Stomach smooth muscle (tissue), 2 donors: Measurements from ENCODE around the gene PPP3CA.

ENCODE experiments used
- H3K27ac ChIP-seq: one replicate; pipeline ENCODE4 v1.7.0; 2013; ENCODE audit warnings: mild to moderate bottlenecking, low read length, inconsistent platforms
- H3K27me3 ChIP-seq, 2 donors: one replicate each; pipeline ENCODE4 v1.7.0; 2013; ENCODE audit warnings: low read length in 2 of 2; ENCODE audit not compliant: insufficient read depth in 2 of 2, control insufficient read depth in 1 of 2
- H3K36me3 ChIP-seq, 2 donors: one replicate each; pipeline ENCODE4 v1.7.0; 2013; ENCODE audit warnings: low read length in 2 of 2; ENCODE audit not compliant: control insufficient read depth in 2 of 2, insufficient read depth in 2 of 2
- H3K4me1 ChIP-seq: one replicate; pipeline ENCODE4 v1.7.0; 2013; ENCODE audit warnings: low read length; ENCODE audit not compliant: control insufficient read depth, insufficient read depth
- H3K4me3 ChIP-seq, 2 donors: one replicate each; pipeline ENCODE4 v1.7.0; 2013; ENCODE audit warnings: low read length in 2 of 2
- H3K9ac ChIP-seq, 2 donors: one replicate each; pipeline ENCODE4 v1.7.0; 2013; ENCODE audit warnings: low read length in 2 of 2, mild to moderate bottlenecking in 1 of 2
- H3K9me3 ChIP-seq, 2 donors: one replicate each; pipeline ENCODE4 v1.7.0; 2013; ENCODE audit warnings: low read length in 2 of 2; ENCODE audit not compliant: control insufficient read depth in 2 of 2
- donor health status: healthy.
- donor health status: Pancreatic carcinoma.

Gene PPP3CA

GRCh38 chr4:101287324-101287723 lies 60.0 kb downstream of the PPP3CA start:
- H3K27ac ChIP-seq: no peak overlapping the region
- H3K27me3 ChIP-seq: no peaks in the 10 kb centered on the region
- no peak overlapping the region for H3K4me3 ChIP-seq
- H3K9ac ChIP-seq: no peak overlapping the region
- H3K4me1 ChIP-seq: no peaks in the 10 kb centered on the region
- H3K9me3 ChIP-seq: no peaks in the 10 kb centered on the region
- H3K36me3 ChIP-seq: no peaks in the 10 kb centered on the region

- Histone ChIP-seq H3K27me3 (no peaks in the 10 kb centered on the region), H3K36me3 (no peaks in the 10 kb centered on the region), H3K4me1 (no peaks in the 10 kb centered on the region), H3K9ac (no peak overlapping the region), H3K27ac (no peak overlapping the region), H3K4me3 (no peak overlapping the region), H3K9me3 (no peaks in the 10 kb centered on the region)
Observed at GRCh38 chr4:101286663-101287062, 60.7 kb downstream of the PPP3CA start.

DNA sequence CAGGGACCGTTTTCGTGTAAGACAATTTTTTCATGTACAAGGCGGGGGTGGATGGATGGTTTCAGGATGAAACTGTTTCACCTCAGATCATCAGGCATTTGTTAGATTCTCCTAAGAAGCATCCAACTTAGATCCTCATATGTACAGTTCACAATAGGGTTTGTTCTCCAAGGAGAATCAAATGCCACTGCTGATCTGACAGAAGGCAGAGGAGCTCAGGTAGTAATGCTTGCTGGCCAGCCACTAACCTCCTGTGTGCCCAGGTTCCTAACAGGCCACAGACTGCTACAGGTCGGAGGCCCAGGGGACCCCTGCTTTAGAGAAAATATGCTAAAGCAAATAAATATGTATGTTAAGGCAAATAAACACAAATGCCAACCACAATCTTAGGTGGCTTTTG lies 61.3 kb downstream of the PPP3CA start:
- no peak overlapping the region for H3K4me3 ChIP-seq
- H3K27ac ChIP-seq: no peak overlapping the region
- H3K9me3 ChIP-seq: no peaks in the 10 kb centered on the region
- no peak overlapping the region for H3K9ac ChIP-seq
- no peaks in the 10 kb centered on the region for H3K36me3 ChIP-seq
- H3K4me1 ChIP-seq: no peaks in the 10 kb centered on the region
- no peaks in the 10 kb centered on the region for H3K27me3 ChIP-seq

DNA sequence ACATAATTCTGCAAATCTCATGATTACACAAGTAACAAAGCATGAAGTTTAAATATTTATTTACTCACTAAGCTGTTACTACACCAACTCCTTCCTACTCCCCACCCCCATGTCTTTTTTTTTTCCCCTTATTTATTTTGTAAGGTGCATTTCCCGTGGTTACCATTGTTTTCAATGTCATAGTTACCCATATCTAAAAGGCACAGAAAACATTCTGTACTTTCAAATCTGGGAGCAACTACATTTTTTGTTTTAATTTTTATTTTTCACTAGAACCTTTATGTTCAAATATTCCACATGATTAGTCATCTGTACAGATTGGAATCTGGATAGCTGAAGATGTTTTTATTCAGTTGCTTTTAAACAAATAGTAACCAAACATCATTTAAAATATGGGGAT lies 62.8 kb downstream of the PPP3CA start:
- Histone ChIP-seq H3K4me1 (no peaks in the 10 kb centered on the region), H3K4me3 (no peak overlapping the region), H3K9ac (no peak overlapping the region), H3K27ac (no peak overlapping the region), H3K9me3 (no peaks in the 10 kb centered on the region), H3K36me3 (no peaks in the 10 kb centered on the region), H3K27me3 (no peaks in the 10 kb centered on the region)

GRCh38 chr4:101283434-101283833 lies 63.9 kb downstream of the PPP3CA start:
- H3K36me3 ChIP-seq: no peaks in the 10 kb centered on the region
- H3K4me3 ChIP-seq: no peak overlapping the region
- H3K9ac ChIP-seq: no peak overlapping the region
- no peaks in the 10 kb centered on the region for H3K27me3 ChIP-seq
- H3K27ac ChIP-seq: no peak overlapping the region
- H3K4me1 ChIP-seq: no peaks in the 10 kb centered on the region
- H3K9me3 ChIP-seq: no peaks in the 10 kb centered on the region

DNA sequence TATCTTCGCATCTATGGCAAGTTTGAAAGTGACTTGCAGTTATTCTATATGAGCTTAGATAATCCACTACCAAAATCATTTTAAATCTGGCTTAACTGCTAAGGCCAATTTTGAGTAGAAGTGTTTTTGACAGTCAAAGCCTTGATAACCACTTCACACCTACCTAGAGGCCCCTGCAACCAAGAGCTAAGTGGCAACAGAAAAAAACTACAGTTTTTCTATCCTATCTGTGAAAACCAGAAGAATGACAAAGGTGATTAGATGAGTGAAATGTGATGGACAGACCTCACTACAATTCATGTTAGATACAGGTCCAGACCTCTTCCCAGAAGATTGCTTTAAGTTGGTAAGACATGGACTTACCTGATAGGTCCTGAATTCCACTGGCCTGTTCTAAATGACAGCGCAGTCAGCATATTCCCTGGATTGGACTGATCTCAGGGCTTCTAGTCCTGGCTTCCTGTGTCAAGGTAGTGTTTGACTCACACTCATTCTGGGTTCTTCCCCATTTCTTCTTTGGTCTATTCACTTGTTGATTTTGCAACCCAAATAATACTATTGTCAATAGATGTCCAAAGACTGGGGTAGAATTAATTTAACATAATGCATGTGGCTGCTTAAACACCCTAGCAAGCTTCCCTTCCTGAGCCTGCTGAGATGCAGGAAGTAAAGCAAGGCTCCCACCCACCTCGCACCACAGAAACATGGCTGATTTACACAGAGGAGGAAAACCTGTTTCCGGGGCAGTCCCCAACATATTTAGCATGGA lies 65.1 kb downstream of the PPP3CA start:
- Histone ChIP-seq H3K9me3 (no peaks in the 10 kb centered on the region), H3K9ac (no peak overlapping the region), H3K27ac (no peak overlapping the region), H3K36me3 (no peaks in the 10 kb centered on the region), H3K27me3 (no peaks in the 10 kb centered on the region), H3K4me1 (no peaks in the 10 kb centered on the region), H3K4me3 (no peak overlapping the region)

DNA sequence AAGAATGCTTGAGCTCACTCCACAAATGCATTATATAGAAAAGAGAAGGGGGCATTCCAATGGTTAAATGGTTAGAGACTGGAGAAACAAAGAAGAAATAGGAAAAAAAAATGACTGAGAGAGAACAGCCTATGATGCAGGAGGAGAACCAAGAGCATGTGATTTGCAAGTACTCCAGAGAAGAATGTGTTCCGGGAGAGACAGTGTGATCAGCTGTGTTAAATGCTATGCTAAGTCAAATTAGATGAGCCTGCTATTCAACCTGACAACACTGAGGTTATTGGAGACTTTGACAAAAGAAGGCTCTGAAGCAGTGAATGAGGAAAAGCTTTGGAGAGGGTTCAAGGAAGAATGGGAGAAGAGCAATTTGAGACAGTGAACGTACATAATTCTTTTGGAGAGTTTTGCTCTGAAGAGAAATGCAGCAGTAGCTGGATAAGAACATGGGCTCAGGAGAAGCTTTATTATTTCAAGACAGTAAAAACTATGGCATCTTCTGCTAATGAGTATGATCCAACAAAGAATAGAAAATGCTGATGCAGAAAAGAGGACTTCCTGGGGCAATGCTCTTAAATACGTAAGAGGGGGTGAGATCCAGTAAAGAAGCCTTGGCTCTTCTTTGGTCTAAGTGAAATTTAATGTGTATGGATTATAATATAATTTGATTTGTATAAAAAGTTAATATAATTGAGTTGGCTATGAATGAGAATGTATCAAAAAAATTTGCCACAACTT lies 66.3 kb downstream of the PPP3CA start:
- Histone ChIP-seq H3K4me1 (no peaks in the 10 kb centered on the region), H3K4me3 (no peak overlapping the region), H3K36me3 (no peaks in the 10 kb centered on the region), H3K27me3 (no peaks in the 10 kb centered on the region), H3K27ac (no peak overlapping the region), H3K9ac (no peak overlapping the region), H3K9me3 (no peaks in the 10 kb centered on the region)

DNA sequence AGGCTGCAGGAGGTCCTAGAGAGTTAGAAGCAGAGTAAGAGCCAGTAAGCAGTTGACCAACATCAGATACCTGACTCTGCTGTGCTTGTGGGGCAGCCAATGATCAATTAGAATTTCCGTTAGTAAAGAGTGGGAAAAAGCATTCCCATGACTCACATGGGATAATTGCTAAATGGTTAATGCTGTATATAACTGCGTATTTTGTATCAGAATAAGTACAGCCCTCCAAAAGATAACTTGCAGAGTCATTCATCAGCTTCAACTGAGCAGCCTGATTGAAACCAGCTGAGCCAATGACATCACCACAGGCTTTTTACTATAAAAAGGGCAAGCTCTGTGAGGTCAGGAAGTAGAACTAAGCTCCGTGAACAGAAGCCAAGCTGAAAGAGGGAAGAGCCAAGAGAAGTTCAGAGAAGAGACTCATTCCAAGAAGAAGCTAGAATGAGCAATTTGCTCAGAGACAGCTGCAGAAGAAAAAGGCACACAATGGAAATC lies 67.9 kb downstream of the PPP3CA start:
- no peaks in the 10 kb centered on the region for H3K9me3 ChIP-seq
- no peaks in the 10 kb centered on the region for H3K4me1 ChIP-seq
- H3K9ac ChIP-seq: no peak overlapping the region
- no peaks in the 10 kb centered on the region for H3K27me3 ChIP-seq
- no peaks in the 10 kb centered on the region for H3K36me3 ChIP-seq
- no peak overlapping the region for H3K4me3 ChIP-seq
- no peak overlapping the region for H3K27ac ChIP-seq

GRCh38 chr4:101277671-101278070 lies 69.7 kb downstream of the PPP3CA start:
- Histone ChIP-seq H3K9me3 (no peaks in the 10 kb centered on the region), H3K27ac (no peak overlapping the region), H3K9ac (no peak overlapping the region), H3K4me3 (no peak overlapping the region), H3K27me3 (no peaks in the 10 kb centered on the region), H3K36me3 (no peaks in the 10 kb centered on the region), H3K4me1 (no peaks in the 10 kb centered on the region)

GRCh38 chr4:101276661-101277060 lies 70.7 kb downstream of the PPP3CA start:
- Histone ChIP-seq H3K27ac (no peak overlapping the region), H3K9me3 (no peaks in the 10 kb centered on the region), H3K36me3 (no peaks in the 10 kb centered on the region), H3K4me3 (no peak overlapping the region), H3K9ac (no peak overlapping the region), H3K27me3 (no peaks in the 10 kb centered on the region), H3K4me1 (no peaks in the 10 kb centered on the region)
